ENCODE results near the gene ENTR1.

Gene ENTR1

GRCh38 chr9:136441681-136442245 lies 31.3 kb upstream of the ENTR1 start:
- H3K9me2 ChIP-seq (replicated peaks; ENCODE audit: insufficient read depth, low read length), result no peaks in the 10 kb centered on the region
- H3K27me3 ChIP-seq (replicated peaks; ENCODE audit: insufficient read depth, low read length), result no peaks in the 10 kb centered on the region
- H3F3A ChIP-seq (ENCODE audit: insufficient read depth, low read length), result peaks cover 9% of the 10 kb centered on the region
- no peak overlapping the region for H3K4me2 ChIP-seq (ENCODE audit: low read depth, low read length)
- no peak overlapping the region for H3K9ac ChIP-seq (ENCODE audit: low read length)
- TF ChIP-seq EZH2 (optimal IDR thresholded peaks at IDR 0.05; ENCODE audit: low read depth, low read length), result no peak
- TF ChIP-seq EZH2phosphoT487 (IDR thresholded peaks at IDR 0.05; ENCODE audit: low read length), result no peak
- TF ChIP-seq CTCF (IDR thresholded peaks at IDR 0.05; ENCODE audit: low read length), result no peak
- DNase-seq, result no peak
- H3K27ac ChIP-seq (ENCODE audit: low read length), result no peak overlapping the region
- H2AFZ ChIP-seq (ENCODE audit: low read length), result no peak overlapping the region
- H3K4me3 ChIP-seq (ENCODE audit: low read length), result no peak overlapping the region
- no peaks in the 10 kb centered on the region for H3K9me3 ChIP-seq (replicated peaks; ENCODE audit: insufficient read depth, low read length)
- no peaks in the 10 kb centered on the region for H4K20me1 ChIP-seq (ENCODE audit: insufficient read depth, low read length)
- no peaks in the 10 kb centered on the region for H3K36me3 ChIP-seq (replicated peaks; ENCODE audit: insufficient read depth, low read length)
- H3K79me2 ChIP-seq (ENCODE audit: low read length), result peaks cover 25% of the 10 kb centered on the region
- peaks cover 8% of the 10 kb centered on the region; the same call in 1 of the 2 replicates for H3K4me1 ChIP-seq (ENCODE audit: low read length)

- no peak overlapping the region for H2AFZ ChIP-seq (ENCODE audit: low read length)
- no peak overlapping the region for H3K4me2 ChIP-seq (ENCODE audit: low read depth, low read length)
- H3K36me3 ChIP-seq (replicated peaks; ENCODE audit: insufficient read depth, low read length), result no peaks in the 10 kb centered on the region
- H3K4me1 ChIP-seq (ENCODE audit: low read length), result peaks cover 8% of the 10 kb centered on the region; the same call in 1 of the 2 replicates
- H3K79me2 ChIP-seq (ENCODE audit: low read length), result peaks cover 30% of the 10 kb centered on the region
- H4K20me1 ChIP-seq (ENCODE audit: insufficient read depth, low read length), result no peaks in the 10 kb centered on the region
- peaks cover 9% of the 10 kb centered on the region for H3F3A ChIP-seq (ENCODE audit: insufficient read depth, low read length)
- no peak overlapping the region for H3K9ac ChIP-seq (ENCODE audit: low read length)
- TF ChIP-seq CTCF (IDR thresholded peaks at IDR 0.05; ENCODE audit: low read length) (no peak), EZH2 (optimal IDR thresholded peaks at IDR 0.05; ENCODE audit: low read depth, low read length) (no peak), EZH2phosphoT487 (IDR thresholded peaks at IDR 0.05; ENCODE audit: low read length) (no peak)
- no peak overlapping the region for H3K4me3 ChIP-seq (ENCODE audit: low read length)
- H3K9me3 ChIP-seq (replicated peaks; ENCODE audit: insufficient read depth, low read length), result no peaks in the 10 kb centered on the region
- H3K27ac ChIP-seq (ENCODE audit: low read length), result no peak overlapping the region
- no peaks in the 10 kb centered on the region for H3K9me2 ChIP-seq (replicated peaks; ENCODE audit: insufficient read depth, low read length)
- no peaks in the 10 kb centered on the region for H3K27me3 ChIP-seq (replicated peaks; ENCODE audit: insufficient read depth, low read length)
- no peak for DNase-seq
Measured at GRCh38 chr9:136441191-136441680, 30.8 kb upstream of the ENTR1 start.

GRCh38 chr9:136439481-136440408 lies 29.3 kb upstream of the ENTR1 start, which contains the start of gene INPP5E:
Gene INPP5E (minus strand): TSS chr9:136439845. CDS start chr9:136439419, 426 bp downstream.
- H3K9me2 ChIP-seq (replicated peaks; ENCODE audit: insufficient read depth, low read length), result no peaks in the 10 kb centered on the region
- no peaks in the 10 kb centered on the region for H3K36me3 ChIP-seq (replicated peaks; ENCODE audit: insufficient read depth, low read length)
- H3K9ac ChIP-seq (ENCODE audit: low read length), result peak within 1 kb of the TSS; percentile 78
- DNase-seq, result peak; percentile 75
- H3F3A ChIP-seq (ENCODE audit: insufficient read depth, low read length), result peaks cover 9% of the 10 kb centered on the region
- H3K4me1 ChIP-seq (ENCODE audit: low read length), result peaks cover 8% of the 10 kb centered on the region; the same call in 1 of the 2 replicates
- no peak within 1 kb of the TSS; the same call in 1 of the 2 replicates for H3K27ac ChIP-seq (ENCODE audit: low read length)
- H4K20me1 ChIP-seq (ENCODE audit: insufficient read depth, low read length), result no peaks in the 10 kb centered on the region
- H3K79me2 ChIP-seq (ENCODE audit: low read length), result peaks cover 45% of the 10 kb centered on the region
- H2AFZ ChIP-seq (ENCODE audit: low read length), result peak within 1 kb of the TSS; percentile 61
- H3K9me3 ChIP-seq (replicated peaks; ENCODE audit: insufficient read depth, low read length), result no peaks in the 10 kb centered on the region
- peak within 1 kb of the TSS; percentile 90 for H3K4me2 ChIP-seq (ENCODE audit: low read depth, low read length)
- H3K27me3 ChIP-seq (replicated peaks; ENCODE audit: insufficient read depth, low read length), result no peaks in the 10 kb centered on the region
- peak within 1 kb of the TSS; percentile 77 for H3K4me3 ChIP-seq (ENCODE audit: low read length)
- TF ChIP-seq EZH2phosphoT487 (IDR thresholded peaks at IDR 0.05; ENCODE audit: low read length) (no peak), CTCF (IDR thresholded peaks at IDR 0.05; ENCODE audit: low read length) (peak; percentile 44), EZH2 (optimal IDR thresholded peaks at IDR 0.05; ENCODE audit: low read depth, low read length) (no peak)
